CD1c-positive myeloid dendritic cell (primary cell): ENCODE measurements around the gene CITED4.

ENCODE experiments used
- DNase-seq: peaks from one replicate; pipeline ENCODE4 v3.0.0-alpha.2; 2016; ENCODE audit errors: extremely low spot score

CITED4 gene

GRCh38 chr1:40834968-40835545 lies 27.1 kb downstream of the CITED4 start:
- no peak for DNase-seq

GRCh38 chr1:40833979-40834378 lies 28.2 kb downstream of the CITED4 start:
- no peak for DNase-seq

GRCh38 chr1:40831001-40831732 lies 31.0 kb downstream of the CITED4 start:
- no peak for DNase-seq

GRCh38 chr1:40830419-40830943 lies 31.7 kb downstream of the CITED4 start:
- DNase-seq: no peak

- no peak for DNase-seq
These were observed 32.4 kb downstream of the CITED4 start for GRCh38 chr1:40829631-40830245.

- DNase-seq: no peak
These were observed 36.2 kb downstream of the CITED4 start for GRCh38 chr1:40825996-40826395.

GRCh38 chr1:40825435-40825788 lies 36.8 kb downstream of the CITED4 start:
- DNase-seq: peak; percentile 12

DNA sequence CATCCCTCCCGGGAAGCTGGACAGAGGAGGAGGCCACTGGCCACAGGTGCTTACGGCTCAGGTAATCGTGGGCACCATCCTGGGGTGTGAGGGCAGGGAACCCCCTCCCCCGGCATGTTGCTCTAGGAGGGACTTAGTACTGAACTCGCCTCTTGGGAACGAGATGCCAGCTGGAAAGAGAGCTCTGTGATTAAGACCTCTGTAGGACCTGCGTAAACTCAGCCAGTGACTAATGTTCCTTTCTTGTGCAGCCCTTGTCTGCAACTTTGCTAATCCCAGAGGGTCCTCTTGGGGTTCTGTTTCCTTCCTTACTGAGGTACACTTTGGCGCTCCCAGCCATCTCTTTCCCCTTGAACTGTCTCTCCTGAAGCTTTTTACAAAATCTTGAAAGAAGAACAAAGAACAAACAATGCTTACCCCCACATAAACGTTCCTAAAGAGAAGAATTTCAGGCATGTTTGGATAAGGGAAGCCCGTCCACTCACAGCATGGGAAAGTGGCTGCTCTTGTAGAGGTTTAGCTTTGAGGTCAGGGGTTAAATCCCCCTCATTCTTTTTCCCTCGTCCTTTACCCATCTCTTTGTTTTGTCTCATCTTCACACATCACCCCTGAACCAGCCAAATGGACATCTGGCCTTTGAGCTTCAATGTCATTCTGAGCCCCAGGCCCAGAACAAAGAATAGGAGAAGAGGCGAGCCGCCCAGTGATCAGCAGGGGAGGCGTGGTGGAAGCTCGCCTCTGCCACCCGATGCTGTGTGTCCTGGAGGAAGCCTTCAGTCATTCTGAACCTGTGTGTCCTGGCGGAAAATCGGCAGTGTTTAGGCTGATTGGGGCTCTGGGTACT lies 37.4 kb downstream of the CITED4 start:
- DNase-seq: no peak

- DNase-seq: no peak
These were observed 38.2 kb downstream of the CITED4 start for GRCh38 chr1:40823983-40824382.

GRCh38 chr1:40823345-40823744 lies 38.8 kb downstream of the CITED4 start:
- DNase-seq: no peak

- DNase-seq: no peak
These were observed 39.3 kb downstream of the CITED4 start for GRCh38 chr1:40822890-40823289.

DNA sequence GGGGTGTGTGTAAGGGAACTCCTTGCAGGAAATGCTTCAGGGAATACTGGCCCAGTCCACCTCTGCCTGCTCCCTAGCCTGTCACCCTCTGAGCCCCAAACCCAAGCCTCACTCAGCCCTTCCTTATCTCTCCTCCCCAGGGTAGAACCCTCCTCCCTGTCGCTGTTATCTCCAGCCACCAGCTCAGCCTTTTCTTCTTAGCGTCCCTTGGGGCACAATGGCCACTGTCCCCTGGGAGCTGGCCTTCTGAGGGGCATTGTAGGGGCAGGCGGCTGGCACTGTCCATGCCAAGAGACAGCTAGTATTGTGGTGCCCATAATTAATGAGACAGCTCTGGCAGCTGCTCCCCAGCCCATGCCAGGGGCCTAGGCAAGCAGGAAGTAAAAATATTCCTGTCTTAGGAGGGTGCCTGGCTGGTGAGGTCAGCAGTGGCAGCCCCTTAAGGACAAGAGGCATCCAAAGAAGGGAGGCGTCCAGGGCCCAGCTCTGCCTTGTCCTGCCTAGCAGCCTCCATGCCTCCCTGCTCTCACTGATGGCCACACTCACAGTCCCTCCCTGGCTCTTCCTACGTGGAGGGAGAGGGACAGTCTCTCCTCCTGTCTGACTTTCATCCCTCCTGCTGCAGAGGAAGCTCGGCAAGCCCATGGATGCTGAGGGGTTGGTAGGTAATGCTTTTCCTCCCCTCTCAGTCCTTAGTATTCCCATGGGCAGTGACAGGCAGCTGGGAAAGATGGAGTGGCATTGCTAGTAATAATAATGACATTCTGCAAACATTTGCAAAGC lies 41.1 kb downstream of the CITED4 start:
- no peak for DNase-seq

DNA sequence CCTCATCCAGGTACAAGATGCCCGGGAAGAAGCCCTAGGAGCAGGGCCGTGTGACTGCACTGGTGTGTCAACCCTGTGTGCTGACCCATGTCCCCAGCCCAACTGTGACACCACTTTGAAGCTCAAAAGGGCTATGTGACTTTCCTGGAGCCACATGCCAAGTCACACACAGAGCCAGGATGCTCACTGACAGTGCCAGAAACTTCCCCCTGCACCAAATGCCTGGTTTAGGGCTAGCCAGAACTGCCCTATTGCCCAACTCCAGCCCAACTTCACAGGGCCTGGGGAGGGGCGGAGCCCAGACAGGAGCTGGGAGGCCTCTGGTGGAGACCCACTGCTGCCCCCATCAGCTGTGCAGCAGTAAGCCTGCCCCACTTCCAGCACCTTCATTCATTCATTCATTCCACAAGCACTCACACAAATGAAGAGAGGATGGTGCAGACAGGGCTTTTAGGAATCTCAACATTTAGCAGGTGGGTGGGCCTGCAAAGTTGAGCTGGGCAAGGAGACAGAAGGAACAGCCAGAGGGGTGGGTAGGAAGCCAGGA lies 41.8 kb downstream of the CITED4 start:
- DNase-seq: no peak

DNA sequence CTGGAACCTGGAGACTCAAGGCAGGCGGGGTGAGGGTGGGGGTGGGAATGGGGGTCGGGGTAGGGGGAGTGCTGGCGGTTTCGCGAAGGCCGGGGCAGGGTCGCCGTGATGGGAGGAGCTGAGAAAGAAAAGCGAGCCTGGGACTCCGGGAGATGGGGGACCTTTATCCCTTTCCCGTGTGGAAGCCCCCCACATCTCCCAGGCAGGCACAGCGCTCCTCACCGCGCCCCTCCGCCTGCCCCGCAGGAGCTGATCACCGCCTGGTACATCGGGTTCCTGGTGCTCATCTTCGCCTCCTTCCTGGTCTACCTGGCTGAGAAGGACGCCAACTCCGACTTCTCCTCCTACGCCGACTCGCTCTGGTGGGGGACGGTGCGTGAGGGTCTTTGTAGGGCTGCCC lies 43.1 kb downstream of the CITED4 start:
- DNase-seq: no peak

- DNase-seq: peak; percentile 74
These were observed 43.8 kb downstream of the CITED4 start for GRCh38 chr1:40818264-40818961.

DNA sequence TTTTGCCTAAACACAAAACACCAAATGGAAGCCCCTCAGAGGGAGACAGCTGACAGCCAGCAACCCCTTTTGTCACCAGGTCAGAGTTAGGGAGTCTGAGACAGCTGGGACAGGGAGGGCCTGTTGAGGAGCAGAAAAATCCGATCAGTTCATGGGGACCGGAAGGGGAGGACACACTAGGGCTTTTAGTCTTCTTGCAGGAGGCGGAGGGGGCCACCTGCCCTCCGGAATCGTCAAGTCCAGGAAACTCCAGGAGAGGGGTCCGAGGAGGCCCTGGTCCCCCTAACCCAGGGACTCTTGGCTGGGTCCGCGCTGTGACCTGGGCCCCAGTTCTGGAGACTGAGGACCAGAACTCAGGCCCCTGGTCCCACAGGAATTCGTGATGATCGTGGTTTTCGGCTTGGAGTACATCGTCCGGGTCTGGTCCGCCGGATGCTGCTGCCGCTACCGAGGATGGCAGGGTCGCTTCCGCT lies 44.3 kb downstream of the CITED4 start:
- DNase-seq: no peak

GRCh38 chr1:40815420-40815819 lies 46.7 kb downstream of the CITED4 start:
- DNase-seq: no peak
